Stimulated activated CD8-positive, alpha-beta memory T cell treated with anti-CD3 and anti-CD28 coated beads, Interleukin-12 subunit alpha, Interleukin-12 subunit beta, amount 100 ng/mL, for 4 hours (primary cell): ENCODE results near the gene NEO1.

Source experiments
- DNase-seq: peaks from one replicate; pipeline ENCODE4 v3.0.0-alpha.2; 2020; ENCODE audit warnings: low read depth

NEO1 gene

GRCh38 chr15:73051807-73052652 is at the start of gene NEO1:
NEO1 (plus strand) TSS chr15:73052463; CDS start chr15:73052676, 213 bp downstream.
- peak; percentile 67 for DNase-seq

GRCh38 chr15:73004462-73004861 is 47.8 kb upstream of the NEO1 start:
- no peak for DNase-seq

DNA sequence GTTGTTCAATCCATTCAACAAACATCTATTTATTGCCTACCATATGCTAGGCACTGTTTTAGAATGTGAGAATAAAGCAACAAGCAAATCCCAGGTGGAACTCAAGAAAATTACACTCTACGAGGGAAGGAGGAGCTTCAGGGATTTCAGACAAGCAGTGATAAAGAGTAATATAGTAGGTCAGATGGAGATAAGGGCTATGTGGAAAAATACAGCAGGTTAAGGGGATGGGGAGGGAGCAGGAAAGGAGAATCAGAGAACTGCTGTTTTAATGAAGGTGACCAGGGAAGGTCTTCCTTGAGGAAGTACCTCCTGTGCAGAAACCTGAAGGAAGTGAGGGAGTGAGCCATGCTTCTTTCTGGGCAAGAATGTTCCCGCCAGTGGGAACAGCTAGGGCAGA is 47.2 kb upstream of the NEO1 start:
- DNase-seq: no peak

GRCh38 chr15:73005446-73005845 is 46.8 kb upstream of the NEO1 start:
- no peak for DNase-seq

DNA sequence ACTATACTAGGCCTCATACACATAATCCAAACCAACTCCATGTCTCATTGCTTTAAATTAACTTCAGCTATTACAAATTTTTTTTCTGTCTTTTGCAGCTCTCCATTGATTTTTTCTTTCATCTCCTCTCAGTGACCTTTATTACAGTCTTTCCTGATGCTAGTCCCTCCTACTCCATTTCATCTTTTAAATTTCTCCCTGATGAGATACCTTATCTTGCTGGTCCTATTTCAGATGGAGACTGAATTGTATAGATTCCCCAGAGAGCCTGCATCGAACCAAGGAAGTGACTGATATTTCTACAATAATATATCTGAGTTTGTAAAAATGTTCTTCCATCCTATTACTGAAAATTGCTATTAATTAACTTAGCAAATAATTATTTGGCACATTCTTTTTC is 45.7 kb upstream of the NEO1 start:
- DNase-seq: no peak

- no peak for DNase-seq
Measured at GRCh38 chr15:73009066-73010056, 42.9 kb upstream of the NEO1 start.

- no peak for DNase-seq
Measured at GRCh38 chr15:73010154-73011152, 41.8 kb upstream of the NEO1 start.

- no peak for DNase-seq
Measured at GRCh38 chr15:73014904-73015303, 37.4 kb upstream of the NEO1 start.

GRCh38 chr15:73015493-73015892 is 36.8 kb upstream of the NEO1 start:
- no peak for DNase-seq

- no peak for DNase-seq
Measured at GRCh38 chr15:73017987-73018386, 34.3 kb upstream of the NEO1 start.

DNA sequence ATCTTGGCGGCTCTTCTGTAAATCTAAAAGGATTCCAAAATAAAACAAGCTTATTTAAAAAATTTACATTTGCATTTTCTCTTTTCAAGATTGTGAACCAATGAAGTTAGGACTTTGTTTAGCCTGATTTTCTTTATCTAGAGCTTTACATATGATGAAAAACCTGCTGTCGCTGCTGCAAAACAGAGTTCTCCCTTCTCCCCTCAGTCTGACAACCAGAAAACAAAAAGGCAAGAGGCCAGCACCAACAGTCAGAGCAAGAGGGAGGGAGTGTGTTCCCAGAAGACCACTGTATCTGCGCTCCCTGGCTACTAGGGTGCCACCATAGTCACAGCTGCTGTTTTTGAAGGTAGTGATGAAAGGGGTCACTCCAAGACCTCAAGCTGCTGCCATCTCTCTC is 33.1 kb upstream of the NEO1 start:
- DNase-seq: no peak

- DNase-seq: no peak
Measured at GRCh38 chr15:73019601-73020146, 32.6 kb upstream of the NEO1 start.

GRCh38 chr15:73021139-73021621 is 31.1 kb upstream of the NEO1 start:
- DNase-seq: no peak

DNA sequence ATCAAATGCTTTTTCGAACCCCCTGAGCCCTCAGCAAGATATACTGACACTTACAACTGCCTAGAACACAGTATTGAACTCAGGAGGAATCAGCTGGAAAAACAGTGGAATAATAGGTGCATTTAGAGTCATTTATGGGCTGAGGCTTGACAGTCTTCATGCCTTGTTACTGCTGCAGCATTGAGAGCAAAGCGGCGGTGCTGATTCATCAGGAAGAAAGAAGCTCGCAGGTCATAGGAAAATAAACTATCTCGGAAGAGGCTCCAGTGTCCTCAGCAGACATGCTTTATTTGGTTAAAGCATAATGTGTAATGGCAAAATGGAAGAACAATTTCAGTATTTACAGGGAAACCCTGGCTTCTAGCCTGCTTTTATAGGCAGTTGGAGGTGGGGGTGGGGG is 30.1 kb upstream of the NEO1 start:
- no peak for DNase-seq

DNA sequence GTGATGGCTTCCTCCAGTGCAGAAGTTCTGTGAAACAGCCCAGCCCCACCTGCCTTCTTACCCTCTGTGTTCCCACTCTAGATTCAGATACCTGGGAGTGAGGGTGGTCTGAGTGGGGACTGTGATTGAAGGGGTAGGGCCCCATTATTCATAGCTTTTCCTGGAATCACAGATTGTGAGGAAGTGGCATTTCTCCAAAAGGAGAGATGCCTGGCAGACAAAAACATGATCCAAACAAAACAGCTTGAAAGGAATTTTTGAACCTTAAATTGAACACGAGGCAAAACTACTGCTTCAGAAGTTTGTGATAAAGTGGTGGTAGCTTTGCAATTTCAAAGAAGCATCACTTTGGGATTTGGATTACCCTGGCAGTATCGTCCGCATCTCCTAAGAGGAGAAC is 29.2 kb upstream of the NEO1 start:
- no peak for DNase-seq

DNA sequence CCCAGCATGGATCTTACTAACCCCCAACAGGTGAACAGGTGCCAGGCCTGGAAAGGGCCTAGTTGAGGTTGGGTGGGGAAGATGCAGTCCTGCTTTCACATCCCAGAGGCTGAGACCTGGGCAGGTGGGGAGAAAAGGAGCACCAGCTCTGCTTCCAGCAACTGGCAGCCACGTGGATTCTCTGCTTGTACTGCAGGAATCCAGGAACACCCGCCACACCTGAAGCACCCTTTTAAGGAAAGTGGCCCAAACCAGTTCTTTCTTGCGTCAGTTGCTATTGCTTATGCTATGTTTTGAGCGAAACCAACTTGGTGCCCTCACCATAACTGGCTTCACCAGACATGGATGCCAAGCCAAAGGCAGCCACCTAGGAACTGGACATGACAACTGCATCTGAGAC is 28.1 kb upstream of the NEO1 start:
- DNase-seq: no peak

GRCh38 chr15:73026511-73027054 is 25.7 kb upstream of the NEO1 start:
- no peak for DNase-seq

- no peak for DNase-seq
Measured at GRCh38 chr15:73028031-73028430, 24.2 kb upstream of the NEO1 start.

DNA sequence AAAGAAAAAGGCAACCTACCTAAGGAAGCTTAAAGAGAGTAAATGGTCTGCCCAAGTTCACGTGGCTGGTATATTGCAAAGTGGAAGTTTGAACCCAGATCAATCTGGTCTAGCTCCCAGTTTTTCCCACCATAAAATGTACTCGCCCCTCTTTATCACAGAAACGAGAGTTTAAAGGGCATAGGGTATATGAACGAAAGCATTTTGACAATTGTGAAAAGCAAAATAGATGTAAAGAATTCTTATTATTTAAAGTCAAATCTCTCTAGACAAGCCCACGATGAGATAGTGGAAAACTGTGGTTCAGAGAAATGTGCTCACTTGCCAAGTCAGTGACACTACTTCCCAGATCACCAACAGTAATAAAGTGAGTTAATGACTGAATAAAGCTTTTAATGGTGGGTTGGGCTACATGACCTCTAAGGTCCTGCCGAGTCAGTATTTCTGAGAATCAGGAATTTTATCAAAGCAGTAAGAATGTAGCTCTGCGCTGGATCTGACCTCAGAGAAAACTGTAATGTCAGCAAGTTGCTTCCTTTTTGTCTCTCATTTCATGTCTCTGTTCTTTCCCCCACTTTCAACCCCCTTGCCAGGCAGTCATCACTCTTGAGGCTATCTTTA is 23.3 kb upstream of the NEO1 start:
- DNase-seq: no peak

DNA sequence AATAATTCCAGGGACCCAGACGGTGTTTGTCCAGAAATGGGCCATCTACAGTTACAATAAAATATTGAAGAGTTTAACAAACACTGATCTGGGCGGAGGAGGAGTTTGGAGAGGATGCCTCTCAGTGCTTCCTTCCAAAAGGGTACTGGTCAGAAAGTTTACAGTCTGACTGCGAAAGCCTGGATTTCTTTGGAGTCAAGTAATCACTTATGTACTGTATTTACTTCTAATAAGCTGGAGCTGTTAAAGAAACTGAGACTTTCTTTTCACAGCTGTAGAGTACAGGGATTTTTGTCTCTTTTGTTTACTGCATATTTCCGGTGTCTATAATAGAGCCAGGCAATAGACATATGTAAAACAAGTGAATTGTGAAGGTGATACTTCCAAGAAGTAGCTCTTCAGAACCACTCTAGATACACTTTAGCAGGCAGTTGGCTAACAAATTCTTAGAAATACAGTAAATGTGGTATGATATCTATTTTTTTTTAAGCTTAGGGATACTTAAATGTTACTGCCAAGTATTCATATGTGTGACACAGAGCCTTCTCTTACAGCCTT is 22.1 kb upstream of the NEO1 start:
- DNase-seq: no peak
